Endothelial cell of umbilical vein (primary cell): ENCODE measurements around the gene TEX264. TPM values are rescaled to one million over a fixed set of nuclear protein-coding genes. Genes with fewer than 3 reads are reported as not detected.

Source experiments
- BruUV-seq: library from RNA; stranded (reverse); fragments of 400-500 nt; replicated peaks from 2 replicates; lab custom pipeline; 2021; lab: Mats Ljungman, UMichigan
- CTCF ChIA-PET: fragments of 300-600, 350-600 bp; sonication (Branson Sonifier 250); formaldehyde crosslinking; loops from one replicate; lab custom pipeline; 2021; ENCODE audit warnings: antibody characterized with exemption, inconsistent platforms; lab: Charles Lee
- POLR2A ChIA-PET: fragments of 300-600, 350-600 bp; sonication (Branson Sonifier 250); formaldehyde crosslinking; loops from one replicate; lab custom pipeline; 2021; ENCODE audit warnings: antibody characterized with exemption, inconsistent platforms; lab: Charles Lee
- DNase-seq: peaks from one replicate; pipeline ENCODE4 v3.0.0-alpha.2; 2011; ENCODE audit warnings: low read depth, low spot score
- FAIRE-seq: peaks from 2 replicates; lab custom pipeline; 2011; peaks lifted over from hg19 to GRCh38; lab: Jason Lieb, UNC
- H2AFZ ChIP-seq: 2 replicates; pipeline ENCODE4 v1.6.0; 2012; ENCODE audit warnings: low read depth, low read length, control low read depth, inconsistent platforms
- H3K27ac ChIP-seq: 2 replicates; pipeline ENCODE4 v1.5.1; 2011; ENCODE audit warnings: low read depth, mild to moderate bottlenecking, control low read depth, low read length, moderate library complexity; ENCODE audit not compliant: insufficient read depth
- H3K27me3 ChIP-seq, 2 experiments: 2 replicates each; pipeline versions ENCODE4 v1.6.0 to v1.6.1; 2011; ENCODE audit warnings: low read length in 2 of 2, mixed read lengths in 1 of 2; ENCODE audit not compliant: control insufficient read depth in 2 of 2, insufficient read depth in 2 of 2
- H3K36me3 ChIP-seq, 2 experiments: 2 replicates in 1 of 2; 3 replicates in 1 of 2; pipeline ENCODE4 v1.5.1; 2011; ENCODE audit warnings: low read length in 2 of 2, mild to moderate bottlenecking in 1 of 2, moderate library complexity in 1 of 2; ENCODE audit not compliant: control insufficient read depth in 2 of 2, insufficient read depth in 2 of 2; ENCODE audit errors: extremely low read depth in 1 of 2
- H3K4me1 ChIP-seq: 3 replicates; pipeline ENCODE4 v1.5.1; 2011; ENCODE audit warnings: mild to moderate bottlenecking, low read length; ENCODE audit not compliant: control insufficient read depth, insufficient read depth; ENCODE audit errors: extremely low read depth
- H3K4me2 ChIP-seq: 2 replicates; pipeline ENCODE4 v1.6.1; 2011; ENCODE audit warnings: low read length, control low read depth, mixed read lengths; ENCODE audit not compliant: insufficient read depth
- H3K4me3 ChIP-seq, 3 experiments: fragments of 200-600 bp in 1 of 3; sonication (generic), shearing (Covaris generic) in 1 of 3; replicated peaks in 1 of 3; 2 replicates each; pipeline ENCODE4 v1.5.1; 2011 to 2016; ENCODE audit warnings: control low read depth in 3 of 3, low read length in 3 of 3, mild to moderate bottlenecking in 2 of 3, inconsistent platforms in 1 of 3, low read depth in 1 of 3, moderate library complexity in 1 of 3; ENCODE audit not compliant: insufficient read depth in 1 of 3
- H3K79me2 ChIP-seq: 2 replicates; pipeline ENCODE4 v1.6.0; 2012; ENCODE audit warnings: low read length, inconsistent platforms; ENCODE audit not compliant: control insufficient read depth, insufficient read depth
- H3K9ac ChIP-seq: replicated peaks from 2 replicates; pipeline ENCODE3; 2011; ENCODE audit warnings: low read length, control low read depth; ENCODE audit not compliant: insufficient read depth; ENCODE audit errors: extremely low read depth
- H3K9me1 ChIP-seq: replicated peaks from 3 replicates; pipeline ENCODE4 v1.6.0; 2011; ENCODE audit warnings: mild to moderate bottlenecking, low read length; ENCODE audit not compliant: control insufficient read depth, insufficient read depth; ENCODE audit errors: extremely low read depth
- H3K9me3 ChIP-seq: replicated peaks from 2 replicates; pipeline ENCODE4 v1.5.1; 2012; ENCODE audit warnings: low read length, inconsistent platforms; ENCODE audit not compliant: control insufficient read depth, insufficient read depth
- H4K20me1 ChIP-seq: replicated peaks from 2 replicates; pipeline ENCODE3; 2011; ENCODE audit warnings: mild to moderate bottlenecking, low read length; ENCODE audit not compliant: control insufficient read depth, insufficient read depth; ENCODE audit errors: extremely low read depth
- EZH2 ChIP-seq: IDR thresholded peaks from 2 replicates; pipeline ENCODE4 v1.6.1; 2012; ENCODE audit warnings: borderline replicate concordance, low read depth, mild to moderate bottlenecking, moderate library complexity, low read length, inconsistent platforms; ENCODE audit not compliant: severe bottlenecking
- FOS ChIP-seq: IDR thresholded peaks from 2 replicates; pipeline ENCODE4 v1.6.1; 2011; ENCODE audit warnings: mild to moderate bottlenecking, low read length, moderate library complexity, borderline replicate concordance; ENCODE audit not compliant: insufficient read depth
- GATA2 ChIP-seq: IDR thresholded peaks from 2 replicates; pipeline ENCODE4 v1.7.0; 2011; ENCODE audit warnings: low read depth, mild to moderate bottlenecking, moderate library complexity, mixed read lengths, low read length; ENCODE audit not compliant: insufficient read length, insufficient read depth
- POLR2AphosphoS5 ChIP-seq: IDR thresholded peaks from 2 replicates; pipeline ENCODE4 v1.6.1; 2012; ENCODE audit warnings: low read depth, mild to moderate bottlenecking, control low read depth, low read length, moderate library complexity; ENCODE audit not compliant: insufficient read depth
- dilution Hi-C: fragments of 300-500 bp; cut with MboI; formaldehyde crosslinking; loops from one replicate; pipeline ENCODE4 v1.15.0; 2019; ENCODE audit warnings: low sequenced_read_pairs; ENCODE audit not compliant: extremely low pct_ligation_motif_present
- intact Hi-C: fragments of 100-400 bp; cut with micrococcal nuclease; formaldehyde crosslinking; loops from one replicate; pipeline ENCODE4 v1.10.0; 2022
- polyA plus RNA-seq, 4 experiments: library from polyadenylated mRNA; depleted of rRNA in 3 of 4; stranded (reverse) in 3 of 4; unstranded in 1 of 4; fragments of >200 nt; gene quantifications; 2 replicates each; pipeline versions ENCODE4 v1.2.1 to v1.2.3, GENCODE V29; 2011 to 2012; ENCODE audit warnings: missing spikeins in 1 of 4
- total RNA-seq: library from RNA; stranded (reverse); gene quantifications from 2 replicates; pipeline ENCODE4 v1.2.3, GENCODE V29; 2021
- TF ChIP-seq, protein P1 (sequence below), 2 donors: IDR thresholded peaks; 1 replicate in 1 of 2; 2 replicates in 1 of 2; pipeline ENCODE4 v1.5.1; 2011; ENCODE audit warnings: low read length in 2 of 2, mild to moderate bottlenecking in 2 of 2, moderate library complexity in 2 of 2, control low read depth in 1 of 2, inconsistent platforms in 1 of 2, low read depth in 1 of 2; ENCODE audit not compliant: insufficient read depth in 1 of 2; ENCODE audit errors: extremely low read depth in 1 of 2
- TF ChIP-seq, protein P2 (sequence below): IDR thresholded peaks from 2 replicates; pipeline ENCODE4 v1.6.1; 2011; ENCODE audit not compliant: insufficient read depth, insufficient read length

The TEX264 gene
- total and polyA plus RNA-seq, 2 donors (not counting 3 experiments of a cell fraction or from before 2014, with no cell fraction given): 29.0 to 89.7 TPM

DNA sequence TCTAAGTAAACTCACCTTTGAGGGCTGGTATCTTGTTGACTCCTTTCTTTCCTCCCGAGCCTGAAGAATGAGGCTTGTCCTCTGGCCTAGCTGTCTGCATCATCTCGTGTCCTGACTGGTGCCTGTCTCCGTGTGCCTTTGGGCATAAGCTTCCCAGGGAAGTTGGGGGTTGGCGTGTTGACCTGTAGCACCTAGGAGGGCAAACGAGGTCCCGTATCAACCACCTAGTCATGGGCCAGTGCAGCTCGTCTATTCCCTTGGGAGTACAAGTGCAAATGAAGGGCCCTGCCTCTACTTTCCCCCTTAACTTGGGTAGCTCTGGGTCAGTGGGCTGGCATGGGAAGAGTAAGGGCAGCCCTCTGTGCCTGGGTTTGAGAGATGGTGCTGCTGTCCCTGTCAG lies 8.7 kb downstream of the TEX264 start:
- Histone ChIP-seq H3K4me1 (peaks cover 15% of the 10 kb centered on the region), H3K9me3 (no peaks in the 10 kb centered on the region), H3K36me3 (peaks cover 0 to 2% of the 10 kb centered on the region in 2 experiments), H2AFZ (no peak overlapping the region), H3K27ac (no peak overlapping the region), H3K27me3 (no peaks in the 10 kb centered on the region), H3K9ac (no peak overlapping the region), H3K9me1 (no peaks in the 10 kb centered on the region), H3K4me3 (no peak overlapping the region), H3K79me2 (no peaks in the 10 kb centered on the region), H4K20me1 (no peaks in the 10 kb centered on the region), H3K4me2 (no peak overlapping the region)
- BruUV-seq: no TSS peak
- dilution Hi-C loops (no loop called here), intact Hi-C loops (loop anchor here (10.0 kb wide), 1 partner anchor 1065 kb away; the partner anchor contains the start of genes CISH and MAPKAPK3)
- CTCF ChIA-PET: interaction anchor here (3.8 to 5.3 kb wide), 2 partner anchors 8 to 177 kb away, joined by 135 to 213 read pairs; partner anchors contain the start of genes DCAF1 and TEX264
- no peak for FAIRE-seq
- no peak for TF ChIP-seq POLR2AphosphoS5
- TF ChIP-seq EZH2: no peak
- TF ChIP-seq FOS: no peak
- TF ChIP-seq, protein P1, sequence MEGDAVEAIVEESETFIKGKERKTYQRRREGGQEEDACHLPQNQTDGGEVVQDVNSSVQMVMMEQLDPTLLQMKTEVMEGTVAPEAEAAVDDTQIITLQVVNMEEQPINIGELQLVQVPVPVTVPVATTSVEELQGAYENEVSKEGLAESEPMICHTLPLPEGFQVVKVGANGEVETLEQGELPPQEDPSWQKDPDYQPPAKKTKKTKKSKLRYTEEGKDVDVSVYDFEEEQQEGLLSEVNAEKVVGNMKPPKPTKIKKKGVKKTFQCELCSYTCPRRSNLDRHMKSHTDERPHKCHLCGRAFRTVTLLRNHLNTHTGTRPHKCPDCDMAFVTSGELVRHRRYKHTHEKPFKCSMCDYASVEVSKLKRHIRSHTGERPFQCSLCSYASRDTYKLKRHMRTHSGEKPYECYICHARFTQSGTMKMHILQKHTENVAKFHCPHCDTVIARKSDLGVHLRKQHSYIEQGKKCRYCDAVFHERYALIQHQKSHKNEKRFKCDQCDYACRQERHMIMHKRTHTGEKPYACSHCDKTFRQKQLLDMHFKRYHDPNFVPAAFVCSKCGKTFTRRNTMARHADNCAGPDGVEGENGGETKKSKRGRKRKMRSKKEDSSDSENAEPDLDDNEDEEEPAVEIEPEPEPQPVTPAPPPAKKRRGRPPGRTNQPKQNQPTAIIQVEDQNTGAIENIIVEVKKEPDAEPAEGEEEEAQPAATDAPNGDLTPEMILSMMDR (IDR thresholded peaks at IDR 0.05; ENCODE audit: extremely low read depth in 1 of 2, insufficient read depth in 1 of 2, low read depth in 1 of 2, low read length in 2 of 2): no peak
- TF ChIP-seq, protein P2, sequence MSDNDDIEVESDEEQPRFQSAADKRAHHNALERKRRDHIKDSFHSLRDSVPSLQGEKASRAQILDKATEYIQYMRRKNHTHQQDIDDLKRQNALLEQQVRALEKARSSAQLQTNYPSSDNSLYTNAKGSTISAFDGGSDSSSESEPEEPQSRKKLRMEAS: no peak
- no peak for TF ChIP-seq GATA2
- no peak for DNase-seq
- POLR2A ChIA-PET: no interaction called here
